Astrocyte of the cerebellum (primary cell): ENCODE measurements around the gene PLK2.

Experiments used
- DNase-seq: peaks from one replicate; pipeline ENCODE4 v3.0.0-alpha.2; 2011; ENCODE audit warnings: low read depth
- H3K4me3 ChIP-seq: 2 replicates; pipeline ENCODE4 v1.5.1; 2011; ENCODE audit warnings: mild to moderate bottlenecking, low read depth, low read length, moderate library complexity
- in situ Hi-C: cut with HindIII; loops from 2 replicates; pipeline ENCODE4 v1.10.0; 2017; ENCODE audit warnings: low sequenced_read_pairs
- TF ChIP-seq, protein P1 (sequence below): IDR thresholded peaks from 2 replicates; pipeline ENCODE4 v1.5.1; 2012; ENCODE audit warnings: low read length, low read depth, moderate library complexity, mild to moderate bottlenecking; ENCODE audit errors: missing control alignments

PLK2 gene

DNA sequence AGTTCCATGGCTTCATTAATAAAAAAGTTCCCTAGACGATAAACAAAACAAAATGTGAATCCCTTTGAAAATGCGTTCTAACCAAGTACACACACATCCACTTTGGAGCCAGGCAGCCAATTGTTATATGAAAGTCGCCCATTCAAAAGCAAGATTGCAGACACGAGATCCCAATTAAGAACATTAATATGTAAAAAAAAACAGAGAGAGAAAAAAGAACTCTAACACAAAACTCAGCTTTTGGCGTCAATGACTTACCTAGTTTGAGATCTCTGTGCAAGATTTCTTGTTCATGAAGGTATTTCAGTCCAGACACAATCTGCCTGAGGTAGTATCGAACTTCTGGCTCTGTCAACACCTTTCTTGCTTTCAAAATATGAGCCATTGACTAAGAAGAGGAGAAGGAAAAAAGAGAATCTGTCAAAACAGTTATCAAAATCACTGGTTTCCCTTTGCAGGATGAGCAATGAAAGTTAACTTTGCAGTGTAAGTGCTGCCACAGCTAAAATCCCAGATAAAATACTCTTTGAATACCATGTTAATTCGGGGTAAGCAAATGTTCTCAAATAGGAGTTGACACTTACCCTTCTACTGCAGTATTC is 1.6 kb downstream of the PLK2 start:
- TF ChIP-seq, protein P1, sequence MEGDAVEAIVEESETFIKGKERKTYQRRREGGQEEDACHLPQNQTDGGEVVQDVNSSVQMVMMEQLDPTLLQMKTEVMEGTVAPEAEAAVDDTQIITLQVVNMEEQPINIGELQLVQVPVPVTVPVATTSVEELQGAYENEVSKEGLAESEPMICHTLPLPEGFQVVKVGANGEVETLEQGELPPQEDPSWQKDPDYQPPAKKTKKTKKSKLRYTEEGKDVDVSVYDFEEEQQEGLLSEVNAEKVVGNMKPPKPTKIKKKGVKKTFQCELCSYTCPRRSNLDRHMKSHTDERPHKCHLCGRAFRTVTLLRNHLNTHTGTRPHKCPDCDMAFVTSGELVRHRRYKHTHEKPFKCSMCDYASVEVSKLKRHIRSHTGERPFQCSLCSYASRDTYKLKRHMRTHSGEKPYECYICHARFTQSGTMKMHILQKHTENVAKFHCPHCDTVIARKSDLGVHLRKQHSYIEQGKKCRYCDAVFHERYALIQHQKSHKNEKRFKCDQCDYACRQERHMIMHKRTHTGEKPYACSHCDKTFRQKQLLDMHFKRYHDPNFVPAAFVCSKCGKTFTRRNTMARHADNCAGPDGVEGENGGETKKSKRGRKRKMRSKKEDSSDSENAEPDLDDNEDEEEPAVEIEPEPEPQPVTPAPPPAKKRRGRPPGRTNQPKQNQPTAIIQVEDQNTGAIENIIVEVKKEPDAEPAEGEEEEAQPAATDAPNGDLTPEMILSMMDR, result no peak
- DNase-seq, result no peak
- peak overlapping the region; percentile 69 for H3K4me3 ChIP-seq
- in situ Hi-C loops, result no loop called here

GRCh38 chr5:58457050-58457449 is 2.8 kb downstream of the PLK2 start:
- DNase-seq, result no peak
- TF ChIP-seq, protein P1, result no peak
- peak overlapping the region; percentile 69 for H3K4me3 ChIP-seq
- in situ Hi-C loops, result no loop called here

GRCh38 chr5:58456486-58456885 is 3.4 kb downstream of the PLK2 start:
- in situ Hi-C loops, result no loop called here
- TF ChIP-seq, protein P1, result no peak
- no peak for DNase-seq
- H3K4me3 ChIP-seq, result peak overlapping the region; percentile 69

- no peak for DNase-seq
- in situ Hi-C loops, result no loop called here
- TF ChIP-seq, protein P1, result no peak
- peak overlapping the region; percentile 69 for H3K4me3 ChIP-seq
Measured at GRCh38 chr5:58456026-58456425, 3.9 kb downstream of the PLK2 start.

DNA sequence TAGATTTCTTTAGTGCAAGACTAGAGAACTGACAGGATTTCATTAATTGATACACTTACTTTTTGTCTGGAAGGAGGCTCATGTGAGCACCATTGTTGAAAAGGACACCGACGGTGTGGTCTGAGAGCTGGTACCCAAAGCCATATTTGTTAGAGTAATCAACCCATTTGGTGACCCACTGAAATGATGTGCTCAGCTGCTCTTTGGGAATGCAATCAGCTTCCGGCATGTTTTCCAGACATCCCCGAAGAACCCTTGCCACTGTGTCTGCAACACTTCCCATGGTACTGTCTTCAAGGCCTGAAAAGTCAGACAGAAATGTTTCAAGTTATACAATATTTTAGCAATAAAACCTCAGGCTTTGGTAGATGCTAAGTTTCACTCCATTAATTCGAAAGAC is 4.4 kb downstream of the PLK2 start:
- TF ChIP-seq, protein P1, result no peak
- no peak for DNase-seq
- in situ Hi-C loops, result no loop called here
- H3K4me3 ChIP-seq, result peak overlapping the region; percentile 69

GRCh38 chr5:58455066-58455465 is 4.8 kb downstream of the PLK2 start:
- DNase-seq, result no peak
- peak overlapping the region; percentile 69 for H3K4me3 ChIP-seq
- TF ChIP-seq, protein P1, result no peak
- in situ Hi-C loops, result no loop called here
